Ovary (tissue), 3 donors: ENCODE data around the gene RPS23.

Experiments
- CTCF ChIP-seq, 3 donors: fragments of 450-650 bp in 2 of 3; fragments of 200-600 bp in 1 of 3; IDR thresholded peaks; one replicate each; pipeline versions ENCODE4 v1.5.1 to v1.8.0; 2016 to 2022; ENCODE audit warnings: antibody characterized with exemption in 3 of 3, mild to moderate bottlenecking in 1 of 3
- EP300 ChIP-seq: sonication (generic); formaldehyde crosslinking; IDR thresholded peaks from one replicate; pipeline ENCODE4 v1.6.1; 2017; ENCODE audit warnings: antibody characterized with exemption
- POLR2A ChIP-seq: fragments of 450-650 bp; IDR thresholded peaks from one replicate; pipeline ENCODE4 v1.6.1; 2017; ENCODE audit warnings: antibody characterized with exemption, mild to moderate bottlenecking, moderate library complexity
- donor health status: DM: no; HTN: no; CAD: no.

- TF ChIP-seq CTCF (IDR thresholded peaks at IDR 0.05), result no peak
- TF ChIP-seq EP300, result no peak
- TF ChIP-seq POLR2A, result no peak
Observed at GRCh38 chr5:82309091-82309531, 31.0 kb upstream of the RPS23 start.
